T-helper 1 cell treated with Interleukin-12 subunit alpha and Interleukin-12 subunit beta and Interleukin-4 antibody, amounts not matched to agents 30 μg/mL and 1 μg/mL, for 36 hours (primary cell): Measurements from ENCODE around the gene PIKFYVE.
"Not testable (repeated sequence)": the region's sequence is repeated elsewhere in the genome, so short reads cannot be mapped to it uniquely, and the experiment has no call there.

Source experiments
- H3K27ac Mint-ChIP-seq: one replicate; pipeline ENCODE4 v1.8.0; 2021; ENCODE audit warnings: mild to moderate bottlenecking, mixed read lengths
- H3K27me3 Mint-ChIP-seq: one replicate; pipeline ENCODE4 v1.8.0; 2021; ENCODE audit warnings: low read depth, mixed read lengths
- H3K36me3 Mint-ChIP-seq: one replicate; pipeline ENCODE4 v1.8.0; 2021; ENCODE audit warnings: low read depth, mixed read lengths
- H3K4me1 Mint-ChIP-seq: one replicate; pipeline ENCODE4 v1.8.0; 2021; ENCODE audit warnings: low read depth, mixed read lengths
- H3K4me3 Mint-ChIP-seq: one replicate; pipeline ENCODE4 v1.8.0; 2021; ENCODE audit warnings: mild to moderate bottlenecking, moderate library complexity, mixed read lengths
- H3K9me3 Mint-ChIP-seq: one replicate; pipeline ENCODE4 v1.8.0; 2021; ENCODE audit warnings: mixed read lengths

PIKFYVE gene

DNA sequence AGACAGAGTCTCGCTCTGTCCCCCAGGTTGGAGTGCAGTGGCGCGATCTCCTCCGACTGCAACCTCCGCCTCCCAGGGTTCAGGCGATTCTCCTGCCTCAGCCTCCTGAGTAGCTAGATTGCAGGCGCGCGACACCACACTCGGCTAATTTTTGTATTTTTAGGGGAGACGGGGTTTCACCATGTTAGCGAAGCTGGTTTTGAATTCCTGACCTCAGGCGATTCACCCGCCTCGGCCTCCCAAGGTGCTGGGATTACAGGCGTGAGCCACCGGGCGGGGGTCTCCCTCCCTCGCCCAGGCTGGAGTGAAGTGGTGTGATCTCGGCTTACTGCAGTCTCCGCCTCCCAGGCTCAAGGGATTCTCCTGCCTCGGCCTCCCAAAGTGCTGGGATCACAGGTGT, 1.5 kb downstream of the PIKFYVE start:
- not testable (repeated sequence) for H3K9me3 Mint-ChIP-seq, H3K27me3 Mint-ChIP-seq
- peaks cover 35% of the 10 kb centered on the region for H3K4me1 Mint-ChIP-seq
- H3K4me3 Mint-ChIP-seq = peak overlapping the region; percentile 95
- H3K27ac Mint-ChIP-seq = peak overlapping the region; percentile 97
- H3K36me3 Mint-ChIP-seq = peaks cover 18% of the 10 kb centered on the region

DNA sequence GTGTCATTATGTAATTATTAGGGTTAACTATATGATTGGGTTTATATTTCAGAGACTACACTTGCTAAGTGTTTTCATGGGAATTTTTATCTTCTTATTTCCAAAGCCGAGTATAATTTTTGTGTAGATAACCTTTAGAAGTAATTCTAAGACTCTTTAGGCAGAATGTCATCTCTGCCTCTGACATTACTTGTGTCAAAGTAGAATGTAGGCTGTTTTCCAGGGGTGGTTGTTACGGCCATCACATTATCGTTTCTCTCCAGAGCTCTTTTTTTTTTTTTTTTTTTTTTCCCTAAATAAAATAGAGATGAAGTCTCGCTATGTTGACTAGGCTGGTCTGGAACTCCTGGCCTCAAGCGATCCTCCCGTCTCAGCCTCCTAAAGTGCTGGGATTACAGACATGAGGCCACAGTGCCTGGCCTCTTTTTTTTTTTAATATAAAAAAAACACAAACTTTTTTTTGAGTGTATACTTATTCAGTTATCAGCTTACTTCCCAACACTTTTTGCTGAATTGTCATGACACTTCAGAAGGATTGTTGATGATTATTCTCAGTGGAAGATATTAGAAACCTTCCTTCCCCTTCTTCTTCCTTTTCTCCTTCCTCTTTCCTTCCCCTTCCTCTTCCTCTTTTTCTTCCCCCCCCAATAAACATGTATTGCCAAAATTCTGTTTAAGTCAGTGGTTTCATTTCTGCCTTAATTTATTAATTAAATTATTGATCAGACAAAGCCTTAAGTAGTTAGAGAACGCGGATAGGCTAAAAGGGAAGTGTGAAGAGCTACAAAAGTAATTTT, 2.3 kb downstream of the PIKFYVE start:
- Mint-ChIP-seq H3K4me3 (peak overlapping the region; percentile 62), H3K36me3 (peaks cover 21% of the 10 kb centered on the region), H3K27me3 (no peaks in the 10 kb centered on the region), H3K4me1 (peaks cover 35% of the 10 kb centered on the region), H3K27ac (peak overlapping the region; percentile 55), H3K9me3 (no peaks in the 10 kb centered on the region)

DNA sequence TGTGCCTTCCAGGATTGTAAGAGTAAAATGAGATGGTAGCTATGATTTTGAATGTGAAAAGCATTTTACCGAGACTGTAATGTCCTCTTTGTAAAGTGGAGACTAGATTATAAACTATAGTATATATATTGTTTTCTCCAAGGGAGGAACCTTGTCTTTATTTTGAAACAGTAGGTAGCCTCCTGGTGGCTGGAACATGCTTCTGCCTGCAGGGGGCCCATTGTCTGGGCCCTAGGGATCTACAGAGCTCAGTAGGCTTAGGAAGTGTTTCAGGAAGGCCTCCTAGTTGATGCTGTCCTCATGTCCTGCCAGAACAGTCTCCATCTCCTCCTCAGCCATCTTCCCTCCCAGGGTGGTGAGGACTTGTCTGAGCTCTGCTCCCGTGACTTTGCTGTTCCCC, 3.0 kb downstream of the PIKFYVE start:
- no peak overlapping the region for H3K4me3 Mint-ChIP-seq
- H3K9me3 Mint-ChIP-seq = no peaks in the 10 kb centered on the region
- H3K27ac Mint-ChIP-seq = no peak overlapping the region
- H3K4me1 Mint-ChIP-seq = peaks cover 37% of the 10 kb centered on the region
- H3K27me3 Mint-ChIP-seq = no peaks in the 10 kb centered on the region
- peaks cover 23% of the 10 kb centered on the region for H3K36me3 Mint-ChIP-seq

DNA sequence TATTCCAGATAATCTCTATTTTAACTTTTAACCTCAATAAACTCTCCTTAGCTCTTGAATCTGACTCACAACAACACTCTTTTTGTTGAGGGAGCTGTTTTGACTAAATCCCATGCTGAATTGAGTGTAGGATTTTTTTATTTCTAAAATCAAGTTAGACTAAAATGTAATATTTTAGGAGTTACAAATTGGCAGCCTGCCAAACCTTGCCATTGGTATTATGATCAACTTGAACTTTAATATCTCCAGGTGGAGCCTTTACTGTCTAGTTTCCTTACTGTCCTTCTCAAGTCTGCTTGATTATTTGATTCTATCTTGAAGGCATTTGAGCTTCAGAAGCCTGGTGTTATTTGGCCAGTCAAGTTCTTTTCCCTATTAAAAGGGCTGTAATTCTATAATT, 8.7 kb downstream of the PIKFYVE start:
- H3K27me3 Mint-ChIP-seq = no peaks in the 10 kb centered on the region
- peaks cover 66% of the 10 kb centered on the region for H3K36me3 Mint-ChIP-seq
- H3K27ac Mint-ChIP-seq = no peak overlapping the region
- H3K4me1 Mint-ChIP-seq = peaks cover 23% of the 10 kb centered on the region
- no peaks in the 10 kb centered on the region for H3K9me3 Mint-ChIP-seq
- no peak overlapping the region for H3K4me3 Mint-ChIP-seq

DNA sequence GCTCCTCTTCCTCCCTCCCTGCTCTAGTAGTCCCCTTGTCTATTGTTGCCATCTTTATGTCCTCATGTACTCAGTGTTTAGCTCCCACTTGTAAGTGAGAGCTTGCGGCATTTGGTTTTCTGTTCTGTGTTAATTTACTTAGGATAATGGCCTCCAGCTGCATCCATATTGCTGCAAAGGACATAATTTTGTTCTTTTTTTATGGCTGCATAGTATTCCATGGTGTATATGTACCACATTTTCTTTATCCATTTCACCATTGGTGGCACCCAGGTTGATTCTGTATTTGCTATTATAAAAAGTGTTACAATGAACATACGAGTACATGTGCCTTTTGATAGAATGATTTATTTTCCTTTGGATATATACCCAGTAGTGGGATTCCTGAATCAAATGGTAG, 12.5 kb downstream of the PIKFYVE start:
- Mint-ChIP-seq H3K36me3 (peaks cover 78% of the 10 kb centered on the region), H3K9me3 (no peaks in the 10 kb centered on the region)

DNA sequence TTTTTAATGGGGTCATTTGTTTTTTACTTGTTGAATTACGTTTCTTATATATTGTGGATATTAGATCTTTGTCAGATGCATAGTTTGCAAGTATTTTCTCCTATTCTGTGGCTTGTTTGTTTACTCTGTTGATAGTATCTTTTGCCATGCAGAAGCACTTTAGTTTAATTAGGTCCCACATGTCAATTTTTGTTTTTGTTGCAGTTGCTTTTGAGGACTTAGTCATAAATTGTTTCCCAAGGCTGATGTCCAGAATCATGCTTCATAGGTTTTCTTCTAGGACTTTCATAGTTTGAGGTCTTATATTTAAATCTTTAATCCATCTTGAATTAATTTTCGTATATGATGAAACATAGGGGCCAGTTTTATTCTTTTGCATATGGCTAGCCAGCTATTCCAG, 13.2 kb downstream of the PIKFYVE start:
- Mint-ChIP-seq H3K9me3 (no peaks in the 10 kb centered on the region), H3K27me3 (no peaks in the 10 kb centered on the region), H3K36me3 (peaks cover 76% of the 10 kb centered on the region)

More for the DNA sequence above, 12.5 kb downstream of the PIKFYVE start:
- Mint-ChIP-seq H3K4me3 (no peak overlapping the region), H3K4me1 (peaks cover 28% of the 10 kb centered on the region), H3K27ac (no peak overlapping the region), H3K27me3 (no peaks in the 10 kb centered on the region)

DNA sequence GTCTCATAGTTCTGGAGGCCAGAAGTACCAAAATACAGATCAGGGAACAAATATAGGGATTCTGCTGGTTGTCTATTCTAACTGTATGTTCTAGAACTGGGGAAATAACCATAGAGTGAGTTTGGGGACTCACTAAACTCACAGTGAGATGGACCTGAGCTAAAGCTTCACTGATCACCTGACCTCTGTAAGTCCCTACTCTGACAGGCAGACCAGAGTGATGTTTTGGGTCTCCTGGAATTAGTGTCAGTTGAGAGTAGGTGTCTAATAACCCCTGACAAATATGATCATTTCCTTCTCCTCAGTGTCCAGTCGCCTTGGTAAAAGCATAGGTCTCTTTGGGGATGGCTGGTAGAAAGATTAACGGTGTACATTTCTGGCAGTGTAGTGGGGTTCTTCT, 14.2 kb downstream of the PIKFYVE start:
- Mint-ChIP-seq H3K4me3 (no peak overlapping the region), H3K4me1 (peaks cover 20% of the 10 kb centered on the region), H3K27me3 (no peaks in the 10 kb centered on the region), H3K36me3 (peaks cover 70% of the 10 kb centered on the region), H3K9me3 (no peaks in the 10 kb centered on the region), H3K27ac (no peak overlapping the region)

More for the DNA sequence above, 13.2 kb downstream of the PIKFYVE start:
- H3K4me1 Mint-ChIP-seq = peaks cover 25% of the 10 kb centered on the region
- H3K4me3 Mint-ChIP-seq = no peak overlapping the region
- no peak overlapping the region for H3K27ac Mint-ChIP-seq

DNA sequence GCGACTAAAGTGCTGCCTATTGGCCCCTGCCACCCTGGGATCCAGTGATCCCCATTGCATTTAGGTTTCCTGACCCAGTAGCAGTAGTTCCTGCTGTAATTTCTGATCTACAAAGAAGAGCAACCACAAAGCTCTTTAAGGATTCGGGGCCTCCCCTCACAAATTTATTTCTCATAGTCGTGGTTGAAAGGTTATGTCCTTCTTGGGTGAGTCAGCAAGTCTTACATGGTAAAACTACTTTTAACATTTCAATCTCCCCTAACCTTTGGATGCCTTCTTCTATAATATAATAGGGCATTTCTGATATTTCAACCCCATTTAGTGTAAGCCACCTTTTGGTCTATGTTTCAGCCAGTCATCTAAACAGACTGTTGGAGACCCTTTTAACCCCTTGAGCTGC, 14.9 kb downstream of the PIKFYVE start:
- no peaks in the 10 kb centered on the region for H3K9me3 Mint-ChIP-seq
- H3K27ac Mint-ChIP-seq = no peak overlapping the region
- H3K4me1 Mint-ChIP-seq = peaks cover 16% of the 10 kb centered on the region
- H3K4me3 Mint-ChIP-seq = no peak overlapping the region
- H3K27me3 Mint-ChIP-seq = no peaks in the 10 kb centered on the region
- H3K36me3 Mint-ChIP-seq = peaks cover 69% of the 10 kb centered on the region

DNA sequence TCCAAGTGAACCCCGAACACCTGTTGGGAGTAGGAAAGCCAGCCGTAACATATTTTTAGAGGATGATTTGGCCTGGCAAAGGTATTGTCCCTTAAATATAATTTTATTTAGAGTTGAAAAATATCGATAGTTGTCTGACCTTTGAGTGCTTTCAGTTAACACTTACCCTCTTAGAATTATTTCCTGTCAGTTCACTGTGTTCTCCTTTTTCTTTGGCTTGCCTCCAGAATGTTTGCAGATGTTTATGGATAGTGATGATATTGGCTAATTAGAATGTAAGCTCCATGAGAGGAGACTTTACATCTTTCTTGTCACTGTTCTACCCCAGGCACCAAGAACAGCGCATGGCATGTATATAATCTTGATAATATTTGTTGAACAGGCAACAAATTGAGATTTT, 19.8 kb downstream of the PIKFYVE start:
- Mint-ChIP-seq H3K9me3 (peaks cover 9% of the 10 kb centered on the region), H3K36me3 (peaks cover 43% of the 10 kb centered on the region), H3K27me3 (no peaks in the 10 kb centered on the region), H3K4me1 (peaks cover 8% of the 10 kb centered on the region), H3K27ac (no peak overlapping the region), H3K4me3 (no peak overlapping the region)

DNA sequence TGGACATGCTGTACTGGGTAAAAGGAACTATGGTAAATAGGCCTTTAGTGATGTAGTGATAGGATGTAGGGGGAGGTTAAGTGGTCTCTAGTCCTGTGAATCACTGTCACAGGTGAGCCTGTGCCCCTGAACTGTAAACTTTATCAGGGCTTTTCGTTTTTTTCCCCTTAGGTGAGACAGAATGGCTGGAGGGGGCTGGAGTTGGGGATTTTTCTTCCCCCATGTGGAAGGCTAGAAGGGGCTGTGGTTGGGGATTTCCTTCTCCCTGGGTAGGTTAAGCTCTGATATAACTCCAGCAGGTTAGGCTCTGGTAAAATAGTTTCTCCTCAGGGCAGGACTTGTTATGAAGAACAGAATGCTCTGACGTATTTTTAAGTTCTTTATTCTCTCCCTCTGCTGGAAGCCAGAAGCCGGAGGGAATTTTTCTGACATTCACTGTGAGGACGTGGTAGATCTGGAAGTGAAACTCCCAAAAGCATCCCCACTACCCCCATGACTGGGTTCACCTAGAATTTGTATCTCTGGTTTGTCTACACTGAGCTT, 28.5 kb downstream of the PIKFYVE start:
- Mint-ChIP-seq H3K27ac (peak overlapping the region; percentile 28), H3K36me3 (peaks cover 56% of the 10 kb centered on the region), H3K9me3 (peaks cover 10% of the 10 kb centered on the region), H3K4me1 (peaks cover 15% of the 10 kb centered on the region), H3K4me3 (no peak overlapping the region), H3K27me3 (no peaks in the 10 kb centered on the region)

DNA sequence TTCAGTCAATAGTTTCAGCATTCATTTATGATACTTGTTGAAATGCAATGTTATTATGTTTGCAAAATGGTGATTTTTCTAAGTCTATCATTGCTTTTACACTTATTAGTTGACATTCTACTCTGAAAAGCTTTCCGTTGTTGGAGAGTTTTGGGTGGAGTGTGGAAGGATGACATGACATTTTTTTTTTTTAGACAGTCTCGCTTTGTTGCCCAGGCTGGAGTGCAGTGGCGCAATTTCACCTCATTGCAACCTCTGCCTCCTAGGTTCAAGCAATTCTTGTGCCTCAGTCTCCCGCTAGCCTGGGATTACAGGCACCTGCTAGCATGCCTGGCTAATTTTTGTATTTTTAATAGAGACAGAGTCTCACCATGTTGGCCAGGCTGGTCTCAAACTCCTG, 29.8 kb downstream of the PIKFYVE start:
- H3K27ac Mint-ChIP-seq = no peak overlapping the region
- peaks cover 1% of the 10 kb centered on the region for H3K9me3 Mint-ChIP-seq
- H3K4me1 Mint-ChIP-seq = peaks cover 15% of the 10 kb centered on the region
- H3K4me3 Mint-ChIP-seq = no peak overlapping the region
- no peaks in the 10 kb centered on the region for H3K27me3 Mint-ChIP-seq
- peaks cover 58% of the 10 kb centered on the region for H3K36me3 Mint-ChIP-seq

DNA sequence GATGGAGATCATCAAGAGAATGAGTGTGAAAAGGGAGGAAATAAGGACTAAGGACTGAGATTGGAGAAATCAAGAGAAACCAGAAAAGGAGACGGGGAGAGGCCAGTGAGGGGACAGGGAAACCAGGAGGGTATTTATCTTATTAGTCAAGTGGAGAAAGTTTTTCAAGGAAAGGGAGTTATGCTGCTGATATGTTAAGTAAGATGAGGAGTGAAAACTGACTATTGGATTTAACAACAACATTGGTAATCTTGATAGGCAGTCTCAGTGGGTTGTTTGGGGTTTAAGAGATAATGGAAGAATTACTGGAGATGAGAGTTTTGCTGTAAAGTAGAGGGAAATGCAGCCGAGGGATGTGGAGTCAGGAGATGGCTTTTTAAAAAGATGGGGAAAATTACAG, 30.6 kb downstream of the PIKFYVE start:
- Mint-ChIP-seq H3K4me3 (no peak overlapping the region), H3K4me1 (peaks cover 15% of the 10 kb centered on the region), H3K27ac (no peak overlapping the region), H3K9me3 (no peaks in the 10 kb centered on the region), H3K27me3 (no peaks in the 10 kb centered on the region), H3K36me3 (peaks cover 53% of the 10 kb centered on the region)

DNA sequence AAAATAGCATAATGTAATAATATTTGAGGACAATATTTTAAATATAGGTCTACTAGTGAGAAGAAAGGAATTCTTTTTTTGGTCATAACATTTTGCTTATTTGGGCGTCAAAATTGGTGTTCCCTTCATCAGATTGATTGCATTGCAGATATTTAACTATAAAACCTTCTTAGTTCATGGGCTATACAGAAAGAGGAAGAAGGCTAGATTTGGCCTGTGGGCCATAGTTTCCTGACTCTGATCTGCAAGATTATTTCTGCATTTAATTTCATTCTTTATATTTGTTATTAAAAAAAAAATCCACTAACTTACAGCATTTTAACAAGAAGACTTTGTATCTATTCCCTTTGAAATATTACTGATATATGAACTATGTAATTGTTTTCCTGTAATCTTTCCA, 31.9 kb downstream of the PIKFYVE start:
- H3K27ac Mint-ChIP-seq = no peak overlapping the region
- no peaks in the 10 kb centered on the region for H3K27me3 Mint-ChIP-seq
- no peaks in the 10 kb centered on the region for H3K9me3 Mint-ChIP-seq
- H3K4me3 Mint-ChIP-seq = no peak overlapping the region
- peaks cover 45% of the 10 kb centered on the region for H3K36me3 Mint-ChIP-seq
- peaks cover 14% of the 10 kb centered on the region for H3K4me1 Mint-ChIP-seq

DNA sequence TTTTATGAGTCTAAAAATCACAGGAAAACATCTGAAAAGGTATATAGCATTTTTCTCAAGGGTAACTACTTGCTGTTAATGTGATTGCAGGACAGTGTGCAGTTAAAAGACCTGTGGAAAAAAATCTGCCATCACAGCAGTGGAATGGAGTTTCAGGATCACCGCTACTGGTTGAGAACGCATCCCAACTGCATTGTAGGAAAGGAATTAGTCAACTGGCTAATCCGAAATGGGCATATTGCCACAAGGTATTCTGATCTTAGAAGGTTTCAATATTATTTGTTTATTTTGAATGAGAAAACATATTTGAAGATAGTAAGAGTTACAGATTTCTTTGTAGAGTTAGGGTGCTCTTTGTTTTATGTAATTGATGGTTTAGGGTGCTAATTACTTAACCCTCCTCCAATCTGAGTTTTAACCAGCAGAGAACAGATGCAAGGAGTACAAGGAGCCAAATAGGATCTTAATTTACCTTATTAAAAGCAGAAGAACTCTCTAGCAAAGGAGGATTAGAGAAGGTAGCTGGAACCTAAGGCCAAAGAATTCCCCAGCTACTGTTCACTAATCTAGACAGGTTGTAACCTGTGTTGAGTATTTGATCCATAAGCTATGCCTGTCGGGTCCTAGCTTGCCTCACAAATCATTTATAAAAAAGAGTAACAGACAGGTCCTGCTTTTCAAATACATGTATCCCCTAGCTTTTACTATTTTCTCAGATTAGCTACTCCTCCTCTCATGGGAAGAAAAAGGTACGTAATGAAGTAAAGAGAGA, 35.0 kb downstream of the PIKFYVE start:
- Mint-ChIP-seq H3K36me3 (peaks cover 43% of the 10 kb centered on the region), H3K4me3 (no peak overlapping the region), H3K9me3 (no peaks in the 10 kb centered on the region), H3K4me1 (no peaks in the 10 kb centered on the region), H3K27me3 (no peaks in the 10 kb centered on the region), H3K27ac (no peak overlapping the region)

DNA sequence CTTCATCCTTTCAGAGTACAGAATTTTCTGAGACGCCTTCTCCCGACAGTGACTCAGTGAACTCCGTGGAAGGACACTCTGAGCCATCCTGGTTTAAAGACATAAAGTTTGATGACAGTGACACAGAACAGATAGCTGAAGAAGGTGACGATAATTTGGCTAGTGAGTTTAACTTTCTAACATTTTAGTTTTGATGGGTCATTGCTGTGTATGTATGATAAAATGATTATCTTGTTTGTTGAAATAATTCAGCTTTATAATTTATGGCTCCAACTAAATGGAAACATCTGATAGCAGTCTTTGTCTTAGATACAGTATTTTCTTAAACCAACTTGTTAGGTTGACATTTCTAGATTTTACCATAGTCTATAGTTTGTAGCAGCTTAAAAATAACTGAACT, 38.1 kb downstream of the PIKFYVE start:
- Mint-ChIP-seq H3K9me3 (no peaks in the 10 kb centered on the region), H3K36me3 (peaks cover 44% of the 10 kb centered on the region), H3K27me3 (no peaks in the 10 kb centered on the region), H3K27ac (no peak overlapping the region), H3K4me3 (no peak overlapping the region), H3K4me1 (no peaks in the 10 kb centered on the region)
